ENCODE results near the gene CSMD2.
A peak's percentile ranks its signal among the peaks of the same experiment; 100 is the strongest.

CSMD2 gene

GRCh38 chr1:33986390-33987095, 178.5 kb downstream of the CSMD2 start:
- TF ChIP-seq, protein P1, sequence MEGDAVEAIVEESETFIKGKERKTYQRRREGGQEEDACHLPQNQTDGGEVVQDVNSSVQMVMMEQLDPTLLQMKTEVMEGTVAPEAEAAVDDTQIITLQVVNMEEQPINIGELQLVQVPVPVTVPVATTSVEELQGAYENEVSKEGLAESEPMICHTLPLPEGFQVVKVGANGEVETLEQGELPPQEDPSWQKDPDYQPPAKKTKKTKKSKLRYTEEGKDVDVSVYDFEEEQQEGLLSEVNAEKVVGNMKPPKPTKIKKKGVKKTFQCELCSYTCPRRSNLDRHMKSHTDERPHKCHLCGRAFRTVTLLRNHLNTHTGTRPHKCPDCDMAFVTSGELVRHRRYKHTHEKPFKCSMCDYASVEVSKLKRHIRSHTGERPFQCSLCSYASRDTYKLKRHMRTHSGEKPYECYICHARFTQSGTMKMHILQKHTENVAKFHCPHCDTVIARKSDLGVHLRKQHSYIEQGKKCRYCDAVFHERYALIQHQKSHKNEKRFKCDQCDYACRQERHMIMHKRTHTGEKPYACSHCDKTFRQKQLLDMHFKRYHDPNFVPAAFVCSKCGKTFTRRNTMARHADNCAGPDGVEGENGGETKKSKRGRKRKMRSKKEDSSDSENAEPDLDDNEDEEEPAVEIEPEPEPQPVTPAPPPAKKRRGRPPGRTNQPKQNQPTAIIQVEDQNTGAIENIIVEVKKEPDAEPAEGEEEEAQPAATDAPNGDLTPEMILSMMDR (IDR thresholded peaks at IDR 0.05; ENCODE audit: low read depth, low read length), result no peak
- DNase-seq (ENCODE audit: extremely low read depth, low read depth), result peak; percentile 60

DNA sequence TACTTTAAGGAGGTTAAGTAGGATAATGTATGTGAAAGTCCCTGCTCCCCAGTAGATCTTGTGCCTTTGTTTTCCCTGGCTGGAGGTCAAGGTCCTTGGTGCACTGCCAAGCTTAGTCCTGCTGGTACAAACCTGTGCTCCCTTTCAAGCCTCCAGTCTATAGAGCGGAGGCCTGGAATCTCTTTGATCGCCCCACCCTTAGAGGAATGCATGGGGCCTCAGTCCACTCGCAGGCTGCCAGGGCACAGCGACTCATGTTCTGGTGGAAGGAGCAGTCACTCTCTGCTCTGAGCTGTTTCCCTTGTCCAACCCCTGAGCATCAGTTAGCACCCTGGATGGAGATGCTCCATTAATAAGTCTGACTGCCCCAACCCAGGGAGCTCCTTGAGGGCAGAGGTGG, 179.4 kb downstream of the CSMD2 start:
- DNase-seq (ENCODE audit: extremely low read depth, low read depth), result peak; percentile 14
- TF ChIP-seq, protein P1 (IDR thresholded peaks at IDR 0.05; ENCODE audit: low read depth, low read length), result no peak

- peak; percentile 24 for DNase-seq (ENCODE audit: extremely low read depth, low read depth)
- TF ChIP-seq, protein P1 (IDR thresholded peaks at IDR 0.05; ENCODE audit: low read depth, low read length), result no peak
Measured at GRCh38 chr1:33984906-33985565, 180.0 kb downstream of the CSMD2 start.

- DNase-seq (ENCODE audit: extremely low read depth, low read depth), result no peak
- TF ChIP-seq, protein P1 (IDR thresholded peaks at IDR 0.05; ENCODE audit: low read depth, low read length), result no peak
Measured at GRCh38 chr1:33982419-33982818, 182.6 kb downstream of the CSMD2 start.

- TF ChIP-seq, protein P1 (IDR thresholded peaks at IDR 0.05; ENCODE audit: low read depth, low read length), result no peak
- DNase-seq (ENCODE audit: extremely low read depth, low read depth), result no peak
Measured at GRCh38 chr1:33979341-33979740, 185.7 kb downstream of the CSMD2 start.

DNA sequence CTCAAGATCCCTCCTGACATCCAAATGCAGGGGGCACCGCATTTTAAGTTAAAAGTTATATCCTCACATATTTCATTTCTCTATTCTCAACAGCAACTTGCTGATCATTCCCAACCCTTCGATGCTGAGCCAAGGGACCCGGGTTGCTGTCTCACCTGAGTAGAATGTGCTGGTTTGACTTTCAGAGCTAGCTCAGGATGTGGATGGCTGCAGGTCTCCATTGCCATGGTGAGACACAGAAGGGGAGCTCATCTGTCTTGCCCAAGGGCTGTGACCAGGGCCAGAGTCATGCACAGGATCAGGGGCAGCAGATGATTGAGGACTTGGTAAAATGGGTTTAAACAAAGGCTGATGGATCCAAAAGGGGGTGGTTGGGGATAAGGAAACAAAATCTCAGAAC, 189.1 kb downstream of the CSMD2 start:
- DNase-seq (ENCODE audit: extremely low read depth, low read depth), result no peak
- TF ChIP-seq, protein P1 (IDR thresholded peaks at IDR 0.05; ENCODE audit: low read depth, low read length), result no peak

DNA sequence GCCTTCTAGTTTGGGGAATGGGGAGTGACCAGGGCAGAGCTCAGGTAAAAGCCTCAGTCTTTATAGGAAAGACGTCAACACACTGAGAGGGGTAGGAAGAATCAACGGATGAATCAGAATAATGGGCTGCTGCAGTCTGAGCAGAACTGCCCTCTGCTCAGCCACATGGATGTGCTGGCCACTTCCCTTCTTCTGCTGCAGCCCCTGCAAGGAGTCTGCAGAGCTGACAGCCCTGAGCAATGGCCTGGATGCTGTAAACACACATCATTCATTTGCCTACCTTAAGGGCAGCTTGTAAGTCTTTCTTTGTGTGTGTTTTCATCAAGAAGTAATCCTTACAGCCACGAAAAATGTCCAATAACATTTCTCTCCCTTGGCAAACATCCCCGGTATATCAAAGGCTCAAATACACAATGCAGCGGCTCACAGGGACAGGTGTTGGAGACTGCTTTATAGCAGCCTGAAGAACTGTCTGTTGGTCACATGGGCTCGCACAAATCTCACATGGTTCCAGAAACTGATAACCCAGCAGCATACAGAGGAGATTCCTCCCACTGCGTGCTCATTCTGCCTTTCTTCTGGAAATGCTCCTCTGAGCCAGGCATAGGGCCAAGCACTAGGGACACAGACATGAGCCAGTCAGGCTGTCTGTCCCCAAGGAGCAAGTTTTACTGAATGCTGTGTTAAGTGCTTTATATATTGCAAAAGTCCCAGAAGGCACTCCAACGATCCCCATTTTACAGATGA, 191.1 kb downstream of the CSMD2 start:
- TF ChIP-seq, protein P1 (IDR thresholded peaks at IDR 0.05; ENCODE audit: low read depth, low read length), result no peak
- no peak for DNase-seq (ENCODE audit: extremely low read depth, low read depth)

Data from AG09319 (cell line).